ENCODE measurements around the gene GTSF1L. TPM values are rescaled to one million over a fixed set of nuclear protein-coding genes. Genes with fewer than 3 reads are reported as not detected.

The GTSF1L gene
- total RNA-seq, 1 experiment from 2014 or later: not detected

GRCh38 chr20:43716123-43716522 lies 10.7 kb downstream of the GTSF1L start:
- ChIA-PET CTCF (no interaction called here), POLR2A (no interaction called here)
- Mint-ChIP-seq H3K27ac (no peak overlapping the region), H3K36me3 (peaks cover 24% of the 10 kb centered on the region), H3K4me3 (no peak overlapping the region), H3K27me3 (ENCODE audit: low read depth) (no peaks in the 10 kb centered on the region), H3K9me3 (peaks cover 8% of the 10 kb centered on the region), H3K4me1 (peaks cover 8% of the 10 kb centered on the region)
- DNase-seq (ENCODE audit: low spot score) (no peak), ATAC-seq (no peak)
- TF ChIP-seq FOXP1 (CRISPR knock-in tag; IDR thresholded peaks at IDR 0.05; ENCODE audit: borderline replicate concordance) (no peak), CBFB (CRISPR knock-in tag; IDR thresholded peaks at IDR 0.05; ENCODE audit: low read depth) (no peak), ZNF425 (CRISPR knock-in tag; conservative IDR thresholded peaks at IDR 0.05) (no peak), FOXJ3 (CRISPR knock-in tag; IDR thresholded peaks at IDR 0.05; ENCODE audit: borderline replicate concordance) (no peak), NFYB (CRISPR knock-in tag; conservative IDR thresholded peaks at IDR 0.05; ENCODE audit: low read depth) (no peak), CREB1 (CRISPR knock-in tag; IDR thresholded peaks at IDR 0.05) (no peak), SMAD4 (CRISPR knock-in tag; IDR thresholded peaks at IDR 0.05) (no peak), GRHL2 (CRISPR knock-in tag; IDR thresholded peaks at IDR 0.05; ENCODE audit: insufficient replicate concordance, severe bottlenecking) (no peak), CDX4 (CRISPR knock-in tag; IDR thresholded peaks at IDR 0.05; ENCODE audit: borderline replicate concordance) (no peak), CREM (CRISPR knock-in tag; IDR thresholded peaks at IDR 0.05) (no peak), JAZF1 (CRISPR knock-in tag; IDR thresholded peaks at IDR 0.05) (no peak), RELA (CRISPR knock-in tag; IDR thresholded peaks at IDR 0.05; ENCODE audit: borderline replicate concordance) (no peak)

- peaks cover 26% of the 10 kb centered on the region for H3K36me3 Mint-ChIP-seq
- CTCF ChIA-PET: no interaction called here
- DNase-seq (ENCODE audit: low spot score): no peak
Observed at GRCh38 chr20:43715511-43715910, 11.3 kb downstream of the GTSF1L start.

More at GRCh38 chr20:43715511-43715910, 11.3 kb downstream of the GTSF1L start:
- POLR2A ChIA-PET: no interaction called here
- Mint-ChIP-seq H3K4me3 (no peak overlapping the region), H3K27ac (no peak overlapping the region), H3K9me3 (peaks cover 8% of the 10 kb centered on the region), H3K4me1 (peaks cover 2% of the 10 kb centered on the region; the same call in 1 of the 2 replicates), H3K27me3 (ENCODE audit: low read depth) (no peaks in the 10 kb centered on the region)
- no peak for ATAC-seq
- TF ChIP-seq SP1 (CRISPR knock-in tag; conservative IDR thresholded peaks at IDR 0.05) (no peak), PRDM15 (CRISPR knock-in tag; IDR thresholded peaks at IDR 0.05) (no peak), ZNF416 (CRISPR knock-in tag; IDR thresholded peaks at IDR 0.05) (no peak)
